Amniotic stem cell (primary cell): ENCODE results near the gene BCDIN3D.
"Not testable (repeated sequence)": the region's sequence is repeated elsewhere in the genome, so short reads cannot be mapped to it uniquely, and the experiment has no call there.

Experiments used
- DNase-seq: peaks from one replicate; lab custom pipeline; 2025; lab: John Stamatoyannopoulos, UW

BCDIN3D gene

DNA sequence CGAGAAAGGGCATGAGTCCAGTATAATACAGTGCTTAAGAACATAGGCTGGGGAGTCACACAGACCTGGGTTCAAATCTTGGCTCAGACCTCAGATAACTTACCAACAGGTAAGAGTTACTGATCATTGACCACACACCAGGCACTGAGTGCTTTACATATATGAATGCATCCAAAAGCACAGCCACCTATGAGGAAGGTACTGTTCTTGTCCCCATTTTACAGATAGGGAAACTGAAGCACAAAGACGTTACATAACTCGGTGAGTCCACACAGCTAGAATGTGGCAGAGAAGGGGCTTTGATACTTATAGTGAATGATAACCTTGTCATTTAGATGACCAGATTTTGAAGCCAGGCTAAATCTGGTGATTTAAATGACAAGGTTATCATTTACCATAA, 33.2 kb upstream of the BCDIN3D start:
- DNase-seq: no peak

DNA sequence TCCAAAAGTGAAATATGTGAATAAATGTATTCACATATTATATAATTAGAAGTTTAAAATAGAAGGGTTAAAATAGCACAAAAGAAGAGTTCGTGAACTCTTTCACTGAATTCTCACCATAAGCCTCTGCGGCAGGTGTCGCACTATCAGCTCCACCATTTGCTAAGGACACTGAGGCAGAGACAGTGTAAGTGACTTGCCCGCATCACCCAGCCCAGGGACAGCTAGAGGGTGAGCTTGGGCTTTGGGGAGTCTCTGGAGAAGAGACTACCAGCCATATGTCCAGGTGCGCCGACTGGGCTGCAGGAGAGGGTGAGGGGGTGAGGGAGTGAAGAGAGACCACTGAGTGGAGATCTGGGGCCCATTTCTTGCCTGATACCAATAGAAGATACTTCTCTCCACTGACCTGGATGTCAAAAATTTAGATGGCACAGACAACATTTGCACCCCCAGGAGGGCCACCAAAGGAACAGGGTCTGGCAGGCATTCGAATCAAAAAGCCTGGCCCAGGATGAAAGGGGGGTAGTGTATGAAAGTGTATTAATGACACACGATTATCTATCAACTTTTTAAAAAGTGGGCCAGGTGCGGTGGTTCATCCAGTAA, 32.3 kb upstream of the BCDIN3D start:
- DNase-seq: no peak

DNA sequence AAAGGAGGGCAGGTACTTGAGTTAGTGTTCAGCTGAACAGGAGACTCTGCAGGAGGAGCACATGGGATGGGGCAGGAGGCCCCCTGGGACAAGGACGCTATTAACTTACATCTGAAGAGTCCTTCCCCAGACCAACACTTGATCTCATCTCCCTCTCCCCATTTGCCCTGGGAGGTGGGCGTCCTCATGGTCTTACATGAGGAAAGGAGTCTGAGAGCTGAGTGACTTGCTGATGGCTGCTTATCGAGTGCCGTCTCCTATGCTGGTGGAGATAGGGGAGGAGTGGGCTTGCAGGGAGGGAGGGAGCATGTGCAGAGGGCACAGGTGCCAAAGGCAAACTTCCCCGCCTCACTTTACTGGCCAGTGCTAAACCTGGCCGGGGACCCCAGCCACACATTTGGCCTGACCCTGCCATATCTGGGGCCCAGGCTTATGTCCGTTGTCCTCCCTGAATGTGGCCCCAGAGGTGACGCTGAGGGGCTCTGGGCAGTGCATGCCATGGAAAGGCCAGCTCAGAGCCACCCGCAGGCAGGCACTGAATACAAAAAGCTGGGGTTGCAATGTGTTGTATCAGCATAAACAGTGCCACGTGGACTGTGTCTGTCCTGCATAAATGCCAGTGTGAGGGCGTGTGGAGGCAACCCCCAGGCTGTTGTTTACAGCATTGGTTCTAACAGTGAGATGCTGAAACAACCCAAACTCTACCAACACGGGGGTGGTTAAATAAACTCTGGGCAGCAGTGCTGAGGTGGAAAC, 31.4 kb upstream of the BCDIN3D start:
- no peak for DNase-seq

DNA sequence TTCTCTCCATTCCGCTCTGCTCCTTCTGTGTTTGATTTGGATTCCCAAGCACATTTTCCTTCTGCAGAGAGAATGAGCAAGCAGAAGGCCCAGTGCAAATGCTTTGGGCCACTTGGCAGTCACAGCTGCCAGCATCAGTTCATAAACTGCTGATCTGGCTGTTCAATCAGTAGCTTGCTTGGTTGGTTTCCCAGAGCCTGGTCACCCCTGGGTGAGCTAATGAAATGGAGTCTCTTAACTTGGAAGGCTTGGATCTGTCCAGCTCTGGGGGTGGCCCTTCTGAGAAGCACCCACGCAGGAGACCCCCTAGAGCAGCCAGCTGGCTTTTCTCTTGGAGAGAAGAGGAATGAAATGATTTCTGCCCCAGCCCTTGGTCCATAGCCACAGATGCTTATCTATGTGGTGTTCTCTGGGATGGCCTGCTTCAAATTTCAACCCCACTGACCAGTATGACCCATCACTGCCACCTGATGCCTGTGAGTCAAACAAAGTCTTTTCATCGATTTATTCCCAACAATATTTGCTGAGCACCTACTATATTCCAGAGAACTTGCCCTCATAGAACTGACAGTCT, 30.5 kb upstream of the BCDIN3D start:
- DNase-seq: no peak

DNA sequence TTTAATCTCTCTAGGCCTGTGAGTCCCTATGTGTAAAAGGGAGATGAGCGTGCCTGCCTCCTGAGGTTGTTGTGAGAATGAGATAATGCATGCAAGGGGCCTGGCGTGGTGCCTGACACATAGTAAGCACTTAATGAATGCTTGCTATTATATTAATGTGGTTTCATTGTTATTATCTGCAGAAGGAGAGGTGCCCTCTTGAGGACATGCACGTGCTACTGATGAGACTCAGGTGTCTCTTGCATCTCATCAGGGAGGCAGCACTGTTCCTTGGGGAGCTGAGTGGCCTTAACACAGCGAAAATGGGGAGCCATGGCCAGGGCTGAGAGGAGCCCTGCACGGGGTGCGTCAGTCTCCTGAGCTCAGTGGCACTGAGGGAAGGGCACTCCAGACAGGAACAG, 29.9 kb upstream of the BCDIN3D start:
- no peak for DNase-seq

DNA sequence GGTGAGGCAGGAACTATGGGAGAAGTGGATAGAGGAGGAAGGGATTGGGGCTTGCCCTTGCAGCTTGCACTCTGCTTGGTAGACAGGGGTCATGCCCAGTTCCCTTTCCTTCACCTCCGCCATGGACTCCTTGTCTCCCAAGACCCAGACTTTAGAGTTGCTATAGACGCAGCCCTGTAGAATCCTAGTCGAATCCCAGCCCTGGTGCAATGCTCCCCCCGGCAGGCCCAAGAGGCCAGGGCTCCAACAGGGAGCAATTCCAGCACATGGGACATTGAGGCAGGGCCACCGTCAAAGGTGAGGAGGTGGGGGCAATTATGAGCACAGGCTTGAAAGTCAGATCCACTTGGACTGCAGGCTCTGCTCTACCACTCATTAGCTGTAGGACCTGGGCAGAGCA, 29.5 kb upstream of the BCDIN3D start:
- DNase-seq: no peak

DNA sequence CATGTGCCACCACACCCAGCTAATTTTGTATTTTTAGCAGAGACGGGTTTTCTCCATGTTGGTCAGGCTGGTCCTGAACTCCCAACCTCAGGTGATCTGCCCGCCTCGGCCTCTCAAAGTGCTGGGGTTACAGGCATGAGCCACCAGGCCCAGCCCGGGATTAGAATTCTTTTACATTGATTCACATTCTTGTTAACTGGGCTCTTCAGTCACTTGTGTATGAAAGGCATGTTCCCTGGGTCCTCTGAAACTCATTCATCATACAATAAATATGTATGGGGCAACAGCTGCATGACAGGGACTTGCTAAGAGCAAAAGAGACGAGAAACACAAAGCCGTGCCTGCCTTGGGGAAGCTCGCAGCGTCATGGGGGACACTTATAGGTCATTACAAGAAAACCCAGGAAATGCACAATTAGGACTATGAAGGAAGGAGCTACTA, 28.9 kb upstream of the BCDIN3D start:
- DNase-seq: not testable (repeated sequence)

DNA sequence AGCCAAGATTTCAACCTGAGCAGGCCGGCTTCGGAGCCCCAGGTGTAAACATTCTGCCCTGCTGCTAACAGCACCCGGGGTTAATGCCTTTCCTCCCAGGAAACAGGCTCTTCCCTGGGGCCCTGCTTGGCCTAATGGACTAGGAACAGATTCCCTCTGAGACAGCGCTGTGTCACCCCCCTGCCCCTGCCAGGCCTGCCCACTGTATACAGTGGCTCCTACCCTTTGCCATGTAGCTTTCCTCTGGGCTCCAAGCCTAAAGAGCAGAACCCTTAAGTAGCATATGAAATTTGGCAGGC, 28.3 kb upstream of the BCDIN3D start:
- DNase-seq: no peak

DNA sequence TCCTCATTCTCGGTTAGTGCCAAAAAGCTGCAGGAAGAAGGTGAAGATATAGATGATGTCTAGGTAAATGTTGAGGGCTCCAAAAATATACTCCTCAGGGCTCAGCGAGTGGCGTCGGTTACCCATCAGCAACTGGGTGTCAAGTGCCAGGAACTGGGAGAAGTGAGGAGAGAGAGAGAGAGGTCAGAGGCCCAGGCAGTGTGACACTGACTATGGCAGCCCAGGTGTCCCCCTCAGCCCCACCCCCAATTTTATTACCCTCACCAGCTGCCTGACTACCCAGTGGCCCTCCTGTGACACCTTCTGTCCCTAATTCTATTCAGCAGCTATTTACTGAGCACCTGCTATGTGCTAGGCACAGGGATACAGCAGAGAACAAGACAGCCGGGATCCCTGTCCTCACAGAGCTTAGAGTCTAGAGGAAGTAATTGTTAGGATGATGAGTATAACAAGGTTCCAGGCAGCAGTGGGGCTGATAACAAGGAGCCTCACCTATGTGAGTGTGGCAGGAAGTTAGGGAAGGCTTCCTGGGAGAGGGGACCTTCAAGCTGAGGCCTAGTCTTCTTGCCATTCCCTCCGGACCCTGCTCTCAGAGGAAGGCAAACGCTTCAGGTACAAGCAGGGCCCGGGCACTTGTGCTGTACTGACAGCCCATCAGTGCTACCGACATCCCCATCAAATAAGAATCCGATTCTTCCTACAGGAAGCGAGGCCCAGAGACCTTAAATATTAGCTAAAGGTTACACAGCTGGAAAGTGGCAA, 27.8 kb upstream of the BCDIN3D start:
- no peak for DNase-seq

DNA sequence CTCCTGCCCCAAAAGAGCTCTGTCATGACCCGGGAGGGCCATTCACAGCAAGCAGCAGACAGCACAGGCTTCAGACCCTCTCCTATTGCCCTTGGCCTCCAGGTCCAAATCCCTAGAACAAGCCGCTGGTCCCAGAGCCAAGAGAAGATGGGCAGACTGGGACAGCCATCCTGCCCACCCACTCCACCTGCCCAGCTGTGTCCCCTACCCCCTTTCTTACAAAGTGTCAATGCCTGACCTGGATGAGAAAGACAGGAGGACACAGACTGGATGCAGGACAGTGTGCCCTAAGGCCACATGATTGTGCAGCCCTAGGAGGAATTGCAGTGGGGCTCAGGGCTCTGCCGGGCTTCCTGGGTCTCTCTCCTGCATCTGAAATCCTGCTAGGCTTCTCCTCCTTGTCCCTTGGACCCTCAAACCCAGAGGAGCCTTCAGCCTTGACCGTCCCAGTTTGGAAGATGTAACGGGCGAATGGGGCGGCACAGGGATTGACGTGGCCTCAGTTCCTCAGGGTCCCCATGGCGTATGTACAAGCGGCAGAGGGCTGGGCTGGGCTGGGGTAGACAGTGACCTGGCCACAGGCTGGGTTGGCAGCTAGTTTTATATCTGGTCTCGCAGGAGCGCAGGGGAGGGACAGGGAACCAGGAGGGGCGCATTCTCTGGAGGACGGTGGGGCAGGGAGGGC, 27.1 kb upstream of the BCDIN3D start:
- DNase-seq: no peak

DNA sequence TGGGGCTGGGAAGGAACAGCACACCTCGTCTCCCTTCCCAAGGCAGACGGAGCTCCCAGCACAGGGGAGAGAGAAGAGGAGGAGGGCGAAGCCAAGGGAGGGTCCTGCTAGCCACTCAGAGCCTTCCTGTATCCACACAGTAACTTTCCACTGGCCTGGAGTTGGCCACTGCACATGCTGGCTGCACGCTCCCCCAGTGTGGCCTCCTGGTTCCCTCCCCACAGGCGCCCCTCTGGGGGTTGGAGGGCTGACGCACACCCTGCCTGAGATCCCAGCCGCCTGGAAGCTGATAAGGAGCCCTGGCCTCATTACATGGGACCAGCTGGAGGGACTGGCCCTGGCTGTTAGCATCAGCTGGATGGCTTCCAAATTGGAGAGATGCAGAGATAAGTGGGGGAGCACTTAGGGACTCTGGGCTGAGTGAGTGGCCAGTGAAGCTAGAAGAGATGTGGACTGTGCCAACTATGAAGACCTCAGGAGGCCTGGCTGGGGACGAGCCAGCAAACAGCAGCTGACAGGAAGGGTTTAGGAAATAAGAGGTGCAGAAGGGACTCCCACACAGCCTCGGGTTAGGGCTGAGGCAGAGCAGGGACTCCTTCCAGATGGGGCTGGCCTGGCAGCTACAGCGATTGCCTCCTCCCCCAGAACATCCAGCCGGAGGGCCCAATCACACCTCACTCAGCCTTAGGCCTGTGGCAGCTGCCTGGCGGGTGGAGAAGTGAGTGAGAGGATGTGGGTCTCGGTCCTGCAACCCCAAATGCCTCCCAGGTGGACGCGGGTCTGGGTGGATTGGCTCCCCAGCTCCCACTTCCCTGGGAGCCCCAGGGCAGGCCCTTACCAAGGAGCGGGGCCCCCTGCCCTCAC, 26.3 kb upstream of the BCDIN3D start:
- peak; percentile 84 for DNase-seq

DNA sequence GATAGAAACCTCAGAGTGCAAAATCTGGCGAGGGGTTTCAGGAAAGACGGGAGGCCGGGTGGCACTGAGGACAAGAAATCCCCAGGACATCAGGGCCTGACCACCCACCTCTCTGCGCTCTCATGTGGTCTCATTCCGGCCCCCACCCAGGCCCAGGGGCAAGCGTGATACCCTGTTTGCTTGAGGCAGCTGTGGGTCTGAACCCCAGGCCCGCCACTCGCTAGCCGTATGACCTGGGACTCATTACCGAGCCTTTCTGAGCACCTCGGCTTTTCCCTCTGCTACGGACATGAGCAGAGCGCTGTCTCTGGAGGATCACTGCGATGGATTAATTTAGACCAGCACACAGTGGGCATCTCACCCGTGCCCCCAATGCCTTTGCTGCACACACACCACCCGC, 25.5 kb upstream of the BCDIN3D start:
- no peak for DNase-seq

DNA sequence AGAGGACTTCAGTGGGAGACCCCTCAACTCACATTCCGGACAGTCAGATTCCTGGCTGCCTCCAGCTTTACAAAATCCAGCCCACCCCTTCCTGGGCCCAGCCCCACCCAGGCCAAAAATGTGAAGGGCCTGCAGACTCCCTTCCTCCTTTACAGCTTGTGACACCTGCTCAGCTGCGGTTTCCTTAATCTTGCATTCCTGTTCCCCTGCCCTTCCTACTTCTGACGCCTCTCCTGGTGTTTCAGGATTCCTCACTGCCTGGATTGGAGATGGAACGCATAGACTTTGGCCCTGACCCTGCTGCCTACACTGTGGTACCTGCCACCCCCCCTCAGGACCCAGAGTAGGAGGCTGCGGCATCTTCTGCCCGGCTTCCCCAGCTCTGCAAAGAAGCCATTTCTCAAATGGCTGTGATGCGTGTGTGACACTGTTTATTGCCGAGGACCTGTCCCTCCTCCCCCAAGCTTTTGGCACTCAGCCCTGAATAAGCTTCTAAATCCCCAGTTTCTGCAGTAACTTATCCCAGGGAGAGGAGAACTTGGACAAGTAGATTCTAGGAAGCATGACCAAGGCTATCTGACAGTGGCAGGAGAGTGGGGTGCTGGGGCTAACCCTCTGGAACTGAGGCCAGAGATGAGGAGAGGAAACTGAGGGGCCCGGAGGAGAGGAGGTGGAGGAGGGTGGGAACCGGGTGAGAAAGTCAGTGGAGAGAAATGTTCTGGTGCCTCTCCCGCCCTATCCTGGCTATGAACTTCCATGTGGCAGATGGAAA, 24.9 kb upstream of the BCDIN3D start:
- no peak for DNase-seq

DNA sequence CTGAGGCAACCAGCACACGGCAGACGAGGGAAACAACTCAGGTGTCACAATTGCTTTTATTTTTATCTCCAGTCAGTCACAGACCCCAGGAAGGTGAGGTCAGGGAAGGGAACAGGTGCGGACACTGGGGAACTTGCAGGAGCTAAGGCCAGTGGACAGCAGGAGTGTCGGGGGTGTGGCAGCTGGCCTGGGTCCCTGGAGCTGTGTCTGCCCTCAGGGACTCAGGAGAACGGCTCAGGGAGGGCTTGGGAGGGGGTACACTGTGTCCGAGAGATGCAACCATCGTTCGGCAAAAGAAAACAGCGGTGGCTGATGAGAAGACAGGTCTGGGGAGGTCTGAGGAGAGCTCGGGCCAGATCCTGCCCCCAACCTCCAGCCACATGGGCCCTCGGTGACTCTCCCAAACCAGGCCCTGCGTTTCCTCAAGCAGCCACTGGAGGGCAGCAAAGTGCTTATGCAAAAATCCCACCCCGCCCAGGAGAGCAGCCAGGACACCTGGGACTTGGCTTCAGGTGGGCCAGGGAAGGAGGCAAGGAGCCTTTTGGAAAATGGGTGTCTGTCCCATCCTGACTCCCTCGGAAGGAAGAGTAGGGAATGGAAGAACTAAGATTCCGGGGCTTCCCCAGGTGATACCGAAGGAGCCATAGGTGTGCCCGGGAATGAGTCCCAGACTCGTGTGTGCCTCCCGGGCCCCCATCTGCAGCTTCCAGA, 24.1 kb upstream of the BCDIN3D start:
- peak; percentile 30 for DNase-seq

DNA sequence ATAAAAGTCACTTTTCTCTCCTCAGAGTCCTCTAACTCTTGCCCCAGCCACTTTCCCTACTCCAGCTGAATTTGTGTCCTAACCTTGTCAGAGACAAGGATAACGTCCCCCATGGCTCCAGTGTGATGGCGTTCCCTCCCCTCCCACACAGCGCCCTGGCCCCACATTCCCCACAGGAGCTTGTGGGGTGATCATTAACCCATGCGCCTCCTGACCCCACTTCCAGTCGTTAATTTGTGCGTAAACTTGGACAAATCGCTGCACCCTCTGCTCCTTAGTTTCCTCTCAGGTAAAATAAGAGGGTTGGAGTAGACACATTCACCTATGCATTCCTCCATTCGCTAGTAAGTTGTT, 22.9 kb upstream of the BCDIN3D start:
- DNase-seq: no peak

DNA sequence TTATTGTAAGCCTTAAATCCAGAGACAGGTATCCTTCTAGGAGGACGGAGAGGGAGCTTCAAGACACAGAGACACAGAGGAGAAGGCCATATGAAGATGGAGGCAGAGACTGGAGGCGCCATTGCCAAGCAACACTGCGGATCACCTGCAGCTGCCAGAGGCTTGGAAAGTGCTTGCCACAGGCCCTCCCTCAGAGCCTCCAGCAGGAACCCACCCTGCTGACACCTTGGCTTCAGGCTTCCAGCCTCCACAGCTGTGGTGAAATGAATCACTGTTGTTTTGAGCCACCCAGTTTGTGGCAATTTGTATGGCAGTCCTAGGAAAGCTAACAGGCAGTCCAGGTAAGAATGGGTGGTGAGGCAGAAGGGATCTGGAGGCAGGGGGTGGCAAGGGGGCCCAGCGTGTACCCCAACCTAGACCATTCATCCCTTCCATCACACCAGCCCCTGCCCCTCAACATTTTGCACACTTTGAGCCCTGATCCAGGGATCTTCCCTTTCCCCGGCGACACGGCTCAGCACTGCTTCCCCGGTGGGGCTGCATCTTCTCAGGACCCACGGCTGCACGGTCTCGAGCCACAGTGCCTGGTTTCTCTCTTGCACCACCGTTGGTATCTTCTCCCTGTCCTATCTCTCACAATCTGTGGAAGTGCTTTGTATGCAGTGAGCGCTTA, 22.3 kb upstream of the BCDIN3D start:
- no peak for DNase-seq

DNA sequence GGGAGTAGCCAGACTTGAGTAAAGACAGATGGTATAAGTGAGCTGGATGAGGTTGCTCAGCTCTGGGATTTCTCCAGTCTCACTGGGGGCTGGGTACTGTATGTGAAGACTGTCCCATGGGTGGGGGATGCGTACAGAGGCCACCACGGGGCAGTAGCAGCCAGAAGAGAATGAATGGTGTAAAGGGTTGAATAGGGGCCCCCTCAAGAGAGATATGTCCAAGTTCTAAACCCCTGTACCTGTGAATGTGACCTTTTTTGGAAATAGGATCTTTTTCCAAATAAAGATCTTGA, 21.8 kb upstream of the BCDIN3D start:
- no peak for DNase-seq

DNA sequence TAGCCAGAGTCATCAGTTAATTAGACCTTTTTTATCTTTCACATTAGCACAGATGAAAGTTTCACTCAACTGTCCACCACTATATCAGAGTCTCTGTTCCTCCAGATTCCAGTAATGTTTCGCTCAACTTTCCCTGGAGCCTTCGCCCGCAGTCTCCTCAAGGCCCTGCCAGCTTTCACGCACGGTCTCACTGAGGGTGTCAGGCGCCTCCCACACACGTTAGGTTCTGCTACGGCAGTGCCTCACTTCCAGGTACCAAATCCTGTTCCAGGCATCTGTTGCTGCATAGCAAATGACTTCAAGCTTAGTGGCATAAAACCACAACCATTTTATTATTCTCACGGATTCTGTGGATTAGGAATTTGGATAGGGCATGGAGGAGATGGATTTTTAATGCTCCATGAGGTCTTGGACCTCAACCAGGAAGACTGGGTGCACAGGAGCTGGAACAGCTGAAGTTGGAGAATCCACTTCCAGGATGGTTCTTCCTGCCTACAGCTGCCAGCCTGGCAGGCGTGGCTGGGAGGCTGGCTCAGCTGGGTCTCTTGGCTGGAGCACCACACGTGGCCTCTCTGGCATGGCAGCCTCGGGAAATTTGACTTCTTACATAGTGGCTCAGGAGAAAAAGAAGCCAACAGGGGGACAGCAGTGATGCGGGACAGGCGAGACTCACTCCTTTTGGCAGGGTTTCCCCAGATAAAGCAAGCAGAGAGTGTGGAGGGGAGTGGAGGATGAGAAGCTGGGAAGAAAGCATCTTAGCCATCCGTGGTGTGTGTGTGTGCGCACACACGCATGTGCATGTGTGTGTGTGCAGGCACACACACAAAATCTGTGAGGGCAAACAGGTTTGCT, 21.3 kb upstream of the BCDIN3D start:
- no peak for DNase-seq

DNA sequence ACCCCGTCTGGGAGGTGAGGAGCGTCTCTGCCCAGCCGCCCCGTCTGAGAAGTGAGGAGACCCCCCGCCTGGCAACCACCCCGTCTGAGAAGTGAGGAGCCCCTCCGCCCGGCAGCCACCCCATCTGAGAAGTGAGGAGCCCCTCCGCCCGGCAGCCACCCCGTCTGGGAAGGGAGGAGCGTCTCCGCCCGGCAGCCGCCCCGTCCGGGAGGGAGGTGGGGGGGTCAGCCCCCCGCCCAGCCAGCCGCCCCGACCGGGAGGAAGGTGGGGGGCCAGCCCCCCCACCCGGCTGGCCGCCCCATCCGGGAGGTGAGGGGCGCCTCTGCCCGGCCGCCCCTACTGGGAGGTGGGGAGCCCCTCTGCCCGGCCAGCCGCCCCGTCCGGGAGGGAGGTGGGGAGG, 18.0 kb upstream of the BCDIN3D start:
- not testable (repeated sequence) for DNase-seq
